Measurements from ENCODE around the gene POU3F1. TPM values are rescaled to one million over a fixed set of nuclear protein-coding genes. Genes with fewer than 3 reads are reported as not detected.

The POU3F1 gene
- total RNA-seq, 1 donor from 2014 or later, result 0.45 TPM

- no peak for TF ChIP-seq CTCF (IDR thresholded peaks at IDR 0.05; ENCODE audit: unreplicated experiment)
- Mint-ChIP-seq H3K27ac (no peak overlapping the region), H3K4me3 (no peak overlapping the region), H3K4me1 (no peaks in the 10 kb centered on the region), H3K9me3 (no peaks in the 10 kb centered on the region), H3K27me3 (ENCODE audit: low read depth) (peaks cover 47% of the 10 kb centered on the region), H3K36me3 (no peaks in the 10 kb centered on the region)
- no peak for DNase-seq (ENCODE audit: low spot score in 2 of 2, unreplicated experiment in 2 of 2)
Observed at GRCh38 chr1:38079019-38079418, 32.4 kb upstream of the POU3F1 start.

- Mint-ChIP-seq H3K27ac (no peak overlapping the region), H3K9me3 (no peaks in the 10 kb centered on the region), H3K27me3 (ENCODE audit: low read depth) (peaks cover 54% of the 10 kb centered on the region), H3K4me3 (no peak overlapping the region), H3K36me3 (no peaks in the 10 kb centered on the region), H3K4me1 (no peaks in the 10 kb centered on the region)
- no peak for DNase-seq (ENCODE audit: low spot score in 2 of 2, unreplicated experiment in 2 of 2)
- no peak for TF ChIP-seq CTCF (IDR thresholded peaks at IDR 0.05; ENCODE audit: unreplicated experiment)
Observed at GRCh38 chr1:38077523-38078147, 31.0 kb upstream of the POU3F1 start.

- DNase-seq (ENCODE audit: low spot score in 2 of 2, unreplicated experiment in 2 of 2), result no peak
- H3K9me3 Mint-ChIP-seq, result no peaks in the 10 kb centered on the region
- H3K4me3 Mint-ChIP-seq, result no peak overlapping the region
Observed at GRCh38 chr1:38076455-38076854, 29.9 kb upstream of the POU3F1 start.

GRCh38 chr1:38076038-38076437 is 29.4 kb upstream of the POU3F1 start:
- peak; percentile 39 to 65 for DNase-seq (ENCODE audit: low spot score in 2 of 2, unreplicated experiment in 2 of 2)
- TF ChIP-seq CTCF (IDR thresholded peaks at IDR 0.05; ENCODE audit: unreplicated experiment), result no peak
- H3K9me3 Mint-ChIP-seq, result no peaks in the 10 kb centered on the region
- H3K27ac Mint-ChIP-seq, result no peak overlapping the region
- H3K4me1 Mint-ChIP-seq, result no peaks in the 10 kb centered on the region
- H3K4me3 Mint-ChIP-seq, result no peak overlapping the region
- no peaks in the 10 kb centered on the region for H3K36me3 Mint-ChIP-seq
- H3K27me3 Mint-ChIP-seq (ENCODE audit: low read depth), result peaks cover 68% of the 10 kb centered on the region

More at GRCh38 chr1:38076455-38076854, 29.9 kb upstream of the POU3F1 start:
- no peaks in the 10 kb centered on the region for H3K36me3 Mint-ChIP-seq
- no peak for TF ChIP-seq CTCF (IDR thresholded peaks at IDR 0.05; ENCODE audit: unreplicated experiment)
- H3K4me1 Mint-ChIP-seq, result no peaks in the 10 kb centered on the region
- H3K27ac Mint-ChIP-seq, result no peak overlapping the region
- H3K27me3 Mint-ChIP-seq (ENCODE audit: low read depth), result peaks cover 64% of the 10 kb centered on the region

- no peak overlapping the region for H3K4me3 Mint-ChIP-seq
- TF ChIP-seq CTCF (IDR thresholded peaks at IDR 0.05; ENCODE audit: unreplicated experiment), result no peak
- H3K4me1 Mint-ChIP-seq, result no peaks in the 10 kb centered on the region
- no peak for DNase-seq (ENCODE audit: low spot score in 2 of 2, unreplicated experiment in 2 of 2)
- H3K9me3 Mint-ChIP-seq, result no peaks in the 10 kb centered on the region
- H3K36me3 Mint-ChIP-seq, result no peaks in the 10 kb centered on the region
- H3K27ac Mint-ChIP-seq, result no peak overlapping the region
- peaks cover 72% of the 10 kb centered on the region for H3K27me3 Mint-ChIP-seq (ENCODE audit: low read depth)
Observed at GRCh38 chr1:38075191-38075590, 28.6 kb upstream of the POU3F1 start.

- Mint-ChIP-seq H3K4me1 (no peaks in the 10 kb centered on the region), H3K4me3 (no peak overlapping the region)
Observed at GRCh38 chr1:38074302-38074677, 27.7 kb upstream of the POU3F1 start.

More at GRCh38 chr1:38074302-38074677, 27.7 kb upstream of the POU3F1 start:
- Mint-ChIP-seq H3K27me3 (ENCODE audit: low read depth) (peaks cover 80% of the 10 kb centered on the region), H3K36me3 (no peaks in the 10 kb centered on the region), H3K27ac (no peak overlapping the region), H3K9me3 (no peaks in the 10 kb centered on the region)
- no peak for TF ChIP-seq CTCF (IDR thresholded peaks at IDR 0.05; ENCODE audit: unreplicated experiment)
- no peak for DNase-seq (ENCODE audit: low spot score in 2 of 2, unreplicated experiment in 2 of 2)

Data from mesothelial cell of epicardium (in vitro differentiated cells).